Left lung (tissue), 10 donors: ENCODE measurements around the gene BCO1. TPM values are rescaled to one million over a fixed set of nuclear protein-coding genes. Genes with fewer than 3 reads are reported as not detected.

Experiments used
- ATAC-seq: fragments of 200-7000 bp; cut with Tn5 transposase; one replicate; pipeline ENCODE4 v1.9.1; 2020; ENCODE audit warnings: moderate library complexity
- DNase-seq, 4 donors: peaks; one replicate each; pipeline ENCODE4 v3.0.0-alpha.2; 2013 to 2020
- H3K27ac ChIP-seq, 2 donors: fragments of 200-600 bp; sonication (generic) in 1 of 2; one replicate each; pipeline versions ENCODE4 v1.5.0 to v1.8.0; 2020 to 2021
- H3K27me3 ChIP-seq, 2 donors: fragments of 200-600 bp; sonication (generic) in 1 of 2; one replicate each; pipeline versions ENCODE4 v1.5.0 to v1.8.0; 2020 to 2021
- H3K36me3 ChIP-seq, 2 donors: fragments of 200-600 bp; sonication (generic) in 1 of 2; one replicate each; pipeline versions ENCODE4 v1.5.0 to v1.8.0; 2020 to 2021
- H3K4me1 ChIP-seq, 2 donors: fragments of 200-600 bp; one replicate each; pipeline ENCODE4 v1.8.0; 2021
- H3K4me3 ChIP-seq, 2 donors: fragments of 200-600 bp; sonication (generic) in 1 of 2; one replicate each; pipeline versions ENCODE4 v1.5.0 to v1.8.0; 2020 to 2021; ENCODE audit warnings: mild to moderate bottlenecking in 1 of 2
- H3K9me3 ChIP-seq, 2 donors: fragments of 200-600 bp; sonication (generic) in 1 of 2; one replicate each; pipeline versions ENCODE4 v1.5.0 to v1.8.0; 2020 to 2021
- intact Hi-C, 2 donors: fragments of 100-400 bp; cut with DNase I; formaldehyde crosslinking; loops; one replicate each; pipeline versions ENCODE4 v1.11.2 to v1.14.2; 2022
- polyA plus RNA-seq, 6 donors: library from polyadenylated mRNA; unstranded; fragments of 120-200 nt; gene quantifications; one replicate each; pipeline ENCODE4 v1.2.1, GENCODE V29; 2013; ENCODE audit not compliant: insufficient read length in 6 of 6
- total RNA-seq, 2 donors: library from RNA; stranded (reverse); fragmentation: NEBNext Ultra II Directional; extraction: Animal tissue kit (Norgen Biotek cat#: 25700); gene quantifications; one replicate each; pipeline ENCODE4 v1.2.1, GENCODE V29; 2021
- TF ChIP-seq, protein P1 (sequence below), 2 donors: fragments of 200-600 bp; sonication (generic) in 1 of 2; IDR thresholded peaks; one replicate each; pipeline versions ENCODE4 v1.5.0 to v1.8.0; 2021; ENCODE audit warnings: antibody characterized with exemption in 2 of 2
- donor health status: DM: no; HTN: yes; CAD: no.
- donor health status: DM: no; HTN: no; CAD: no.

The BCO1 gene
- total and polyA plus RNA-seq, 8 donors, result 0.38 to 0.81 (median 0.58) TPM; not detected in 1

DNA sequence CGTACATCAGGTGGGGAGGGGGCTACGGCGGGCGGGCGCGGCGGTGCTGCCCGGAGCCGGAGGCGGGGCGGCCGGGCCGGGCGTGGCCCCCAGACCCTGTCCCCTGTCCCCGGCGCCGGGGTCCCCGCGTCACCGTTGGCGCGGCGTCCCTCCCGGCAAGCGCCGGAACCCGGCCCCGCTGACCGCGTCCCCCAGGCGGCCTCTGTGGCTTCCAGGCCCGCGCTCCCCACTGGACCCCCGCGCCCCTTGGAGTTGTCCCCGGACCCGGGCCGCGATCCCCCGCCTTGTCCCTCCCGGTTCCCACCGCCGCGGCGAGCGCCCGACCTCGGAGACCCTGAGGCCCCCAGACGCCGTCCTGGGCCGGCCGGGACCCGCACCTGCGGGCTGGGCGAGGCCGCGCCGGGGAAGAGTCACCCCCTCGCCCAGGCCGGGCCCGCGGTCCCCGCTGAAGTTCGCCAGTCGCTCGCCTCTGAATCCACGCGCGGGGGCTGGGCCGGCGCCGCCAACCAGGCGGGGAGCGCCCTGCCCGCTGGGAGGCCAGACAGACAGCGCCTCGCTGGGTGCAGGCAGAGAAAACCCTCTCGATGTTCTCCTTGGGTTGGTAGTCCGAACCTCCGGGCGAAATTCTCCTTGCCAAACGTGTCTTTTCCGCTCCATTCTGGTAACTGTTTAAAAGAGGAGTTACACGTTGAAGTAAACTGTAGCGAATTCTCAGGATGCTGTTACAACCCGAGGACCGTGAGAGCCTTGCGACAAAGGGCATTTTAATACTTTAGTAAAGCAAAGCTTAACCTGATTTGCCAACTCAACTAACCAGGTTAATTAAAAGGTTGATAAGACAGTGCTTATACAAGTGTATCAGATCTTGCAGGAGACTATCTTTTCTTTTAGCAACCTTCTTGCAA is 77.0 kb downstream of the BCO1 start:
- Histone ChIP-seq H3K27me3 (peaks cover 0 to 5% of the 10 kb centered on the region in 2 donors), H3K4me3 (peak overlapping the region; percentile 79 to 87), H3K9me3 (no peaks in the 10 kb centered on the region), H3K4me1 (peaks cover 7 to 42% of the 10 kb centered on the region in 2 donors), H3K36me3 (no peaks in the 10 kb centered on the region), H3K27ac (peak overlapping the region; percentile 83 to 84)
- DNase-seq (peak; percentile 19 to 90 (median 56)), ATAC-seq (peak; percentile 72)
- intact Hi-C loops, result no loop called here
- TF ChIP-seq, protein P1, sequence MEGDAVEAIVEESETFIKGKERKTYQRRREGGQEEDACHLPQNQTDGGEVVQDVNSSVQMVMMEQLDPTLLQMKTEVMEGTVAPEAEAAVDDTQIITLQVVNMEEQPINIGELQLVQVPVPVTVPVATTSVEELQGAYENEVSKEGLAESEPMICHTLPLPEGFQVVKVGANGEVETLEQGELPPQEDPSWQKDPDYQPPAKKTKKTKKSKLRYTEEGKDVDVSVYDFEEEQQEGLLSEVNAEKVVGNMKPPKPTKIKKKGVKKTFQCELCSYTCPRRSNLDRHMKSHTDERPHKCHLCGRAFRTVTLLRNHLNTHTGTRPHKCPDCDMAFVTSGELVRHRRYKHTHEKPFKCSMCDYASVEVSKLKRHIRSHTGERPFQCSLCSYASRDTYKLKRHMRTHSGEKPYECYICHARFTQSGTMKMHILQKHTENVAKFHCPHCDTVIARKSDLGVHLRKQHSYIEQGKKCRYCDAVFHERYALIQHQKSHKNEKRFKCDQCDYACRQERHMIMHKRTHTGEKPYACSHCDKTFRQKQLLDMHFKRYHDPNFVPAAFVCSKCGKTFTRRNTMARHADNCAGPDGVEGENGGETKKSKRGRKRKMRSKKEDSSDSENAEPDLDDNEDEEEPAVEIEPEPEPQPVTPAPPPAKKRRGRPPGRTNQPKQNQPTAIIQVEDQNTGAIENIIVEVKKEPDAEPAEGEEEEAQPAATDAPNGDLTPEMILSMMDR (IDR thresholded peaks at IDR 0.05), result no peak

GRCh38 chr16:81316176-81316496 is 77.6 kb downstream of the BCO1 start:
- ATAC-seq, result no peak
- no peak for DNase-seq
- peaks cover 7 to 42% of the 10 kb centered on the region in 2 donors for H3K4me1 ChIP-seq
- no peaks in the 10 kb centered on the region for H3K36me3 ChIP-seq
- no peaks in the 10 kb centered on the region for H3K9me3 ChIP-seq
- intact Hi-C loops, result no loop called here
- H3K27ac ChIP-seq, result no peak overlapping the region
- peak overlapping the region; percentile 79 to 87 for H3K4me3 ChIP-seq
- H3K27me3 ChIP-seq, result peaks cover 0 to 5% of the 10 kb centered on the region in 2 donors
- TF ChIP-seq, protein P1 (IDR thresholded peaks at IDR 0.05), result no peak

DNA sequence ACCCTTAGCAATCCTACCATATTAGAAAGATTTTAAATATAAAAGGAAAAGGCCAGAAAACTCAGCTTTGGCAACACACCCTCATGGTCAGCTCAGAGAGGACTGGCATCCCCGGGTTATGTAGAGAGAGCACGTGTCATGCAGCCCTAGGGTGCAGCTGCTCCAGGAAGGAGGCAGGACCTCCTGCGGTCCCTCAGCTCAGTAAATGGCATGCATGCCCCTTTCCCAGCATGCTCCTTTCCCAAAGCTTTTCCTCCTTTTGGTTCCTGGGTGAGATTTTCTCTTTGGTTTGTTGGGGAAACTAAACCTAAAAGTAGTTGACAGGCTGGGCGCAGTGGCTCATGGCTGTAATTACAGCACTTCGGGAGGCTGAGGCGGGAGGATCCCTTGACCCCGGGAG is 80.2 kb downstream of the BCO1 start:
- no peak overlapping the region for H3K4me3 ChIP-seq
- no peak overlapping the region for H3K27ac ChIP-seq
- H3K27me3 ChIP-seq, result peaks cover 0 to 5% of the 10 kb centered on the region in 2 donors
- no peaks in the 10 kb centered on the region for H3K36me3 ChIP-seq
- TF ChIP-seq, protein P1 (IDR thresholded peaks at IDR 0.05), result no peak
- intact Hi-C loops, result no loop called here
- H3K4me1 ChIP-seq, result peaks cover 5 to 30% of the 10 kb centered on the region in 2 donors
- DNase-seq, result no peak
- ATAC-seq, result no peak
- no peaks in the 10 kb centered on the region for H3K9me3 ChIP-seq

DNA sequence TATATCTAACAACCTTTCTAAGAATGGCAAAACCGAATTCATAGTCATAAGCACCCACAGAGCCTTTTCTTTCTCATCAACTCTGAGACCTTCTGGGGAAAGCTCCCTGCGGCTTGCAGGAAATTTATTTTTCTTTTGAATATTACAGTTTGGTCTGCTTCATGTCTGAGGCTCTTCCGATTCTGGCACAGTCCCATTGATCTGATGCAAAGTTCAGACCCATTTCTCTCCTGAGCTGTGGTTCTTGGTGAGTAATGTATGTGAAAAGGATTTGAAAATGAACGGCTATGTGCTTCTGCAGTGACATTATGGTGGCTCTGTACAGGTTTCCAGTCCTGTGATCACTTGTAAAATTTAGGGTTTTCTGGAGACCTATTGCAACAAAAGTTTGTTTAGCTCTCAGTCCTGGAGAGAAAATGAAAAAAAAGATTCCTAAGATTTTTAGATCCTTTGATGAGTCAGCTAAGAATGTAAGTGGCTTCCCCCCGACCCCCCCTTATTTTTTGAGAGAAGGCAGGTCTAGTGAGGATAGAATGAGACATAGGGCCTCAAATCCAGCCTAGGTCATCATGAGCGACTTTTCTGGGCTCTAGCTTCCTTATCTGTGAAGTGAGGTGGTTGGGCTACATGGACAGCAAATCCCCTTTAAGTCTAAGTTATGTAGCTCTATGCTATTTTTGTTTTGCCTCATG is 80.9 kb downstream of the BCO1 start:
- H3K4me1 ChIP-seq, result peaks cover 0 to 23% of the 10 kb centered on the region in 2 donors
- no peak overlapping the region for H3K4me3 ChIP-seq
- DNase-seq (no peak), ATAC-seq (no peak)
- no peaks in the 10 kb centered on the region for H3K9me3 ChIP-seq
- H3K27me3 ChIP-seq, result peaks cover 0 to 5% of the 10 kb centered on the region in 2 donors
- TF ChIP-seq, protein P1 (IDR thresholded peaks at IDR 0.05), result no peak
- H3K36me3 ChIP-seq, result no peaks in the 10 kb centered on the region
- intact Hi-C loops, result no loop called here
- H3K27ac ChIP-seq, result no peak overlapping the region

DNA sequence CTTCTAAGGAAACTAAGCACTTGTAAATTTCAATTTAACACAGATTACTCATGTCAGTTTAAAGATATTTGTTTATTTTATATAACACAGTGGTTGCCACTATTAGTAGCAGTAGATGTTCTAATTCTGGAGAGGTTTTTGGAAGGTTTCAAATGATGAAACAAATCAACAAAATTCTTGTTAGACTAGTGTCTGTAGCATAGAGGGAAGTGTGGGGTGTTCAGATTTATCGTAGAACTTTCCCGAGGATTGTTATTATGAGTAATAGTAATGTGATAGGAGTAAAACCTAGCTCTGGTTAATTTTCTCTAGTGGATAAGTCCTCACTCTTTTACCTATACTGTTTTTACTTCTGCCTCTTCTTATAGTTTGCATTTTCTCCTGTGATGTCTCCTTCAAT is 82.5 kb downstream of the BCO1 start:
- H3K27me3 ChIP-seq, result no peaks in the 10 kb centered on the region
- peaks cover 0 to 18% of the 10 kb centered on the region in 2 donors for H3K4me1 ChIP-seq
- H3K9me3 ChIP-seq, result no peaks in the 10 kb centered on the region
- TF ChIP-seq, protein P1 (IDR thresholded peaks at IDR 0.05), result no peak
- no peak for ATAC-seq
- no peak for DNase-seq
- H3K36me3 ChIP-seq, result no peaks in the 10 kb centered on the region
- no peak overlapping the region for H3K4me3 ChIP-seq
- intact Hi-C loops, result no loop called here
- H3K27ac ChIP-seq, result no peak overlapping the region
